Hypothalamus (tissue), 51 donors: ENCODE data around the gene FLOT1.

Experiments used
- DNase-seq, 51 donors: peaks; one replicate each; lab custom pipeline; 2025; lab: John Stamatoyannopoulos, UW

Gene FLOT1, protein sequence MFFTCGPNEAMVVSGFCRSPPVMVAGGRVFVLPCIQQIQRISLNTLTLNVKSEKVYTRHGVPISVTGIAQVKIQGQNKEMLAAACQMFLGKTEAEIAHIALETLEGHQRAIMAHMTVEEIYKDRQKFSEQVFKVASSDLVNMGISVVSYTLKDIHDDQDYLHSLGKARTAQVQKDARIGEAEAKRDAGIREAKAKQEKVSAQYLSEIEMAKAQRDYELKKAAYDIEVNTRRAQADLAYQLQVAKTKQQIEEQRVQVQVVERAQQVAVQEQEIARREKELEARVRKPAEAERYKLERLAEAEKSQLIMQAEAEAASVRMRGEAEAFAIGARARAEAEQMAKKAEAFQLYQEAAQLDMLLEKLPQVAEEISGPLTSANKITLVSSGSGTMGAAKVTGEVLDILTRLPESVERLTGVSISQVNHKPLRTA

GRCh38 chr6:30742316-30743098 lies at the start of gene FLOT1:
Gene FLOT1, minus strand, starts transcription at chr6:30742687. Its CDS starts 498 bp downstream, at chr6:30742189.
- DNase-seq, result peak; percentile 48 to 95 (median 85)

DNA sequence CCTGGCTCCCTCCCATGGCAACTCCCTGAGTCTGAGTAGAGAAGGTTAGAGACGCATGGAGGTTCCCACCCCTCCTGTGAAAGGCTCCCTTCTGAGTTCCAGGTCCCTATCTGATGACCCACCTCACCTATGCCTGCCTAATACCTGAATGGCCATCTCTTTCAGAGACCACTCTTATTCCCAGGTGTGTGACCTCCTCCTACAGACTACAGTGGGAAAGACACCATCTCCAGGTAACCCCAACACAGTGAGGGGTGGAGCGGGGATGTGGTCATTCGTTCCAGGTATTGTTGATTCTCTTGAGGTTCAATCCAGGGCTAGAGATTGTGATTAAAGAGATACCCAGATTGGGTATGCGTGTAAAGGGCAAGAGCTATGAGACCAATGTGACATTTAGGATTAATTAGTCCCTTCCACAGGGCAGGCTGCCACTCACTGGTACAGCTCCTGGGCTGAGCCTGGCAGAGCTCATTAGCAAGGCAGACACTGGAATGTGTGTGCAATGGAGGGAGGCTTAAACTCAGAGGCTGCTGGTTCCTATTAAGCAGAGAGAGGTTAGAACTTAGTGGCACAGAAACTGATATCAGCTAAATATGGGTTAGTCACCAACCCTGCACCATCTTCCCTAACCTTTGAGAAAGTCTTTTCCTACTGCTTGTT lies 48.4 kb upstream of the FLOT1 start:
- no peak for DNase-seq

DNA sequence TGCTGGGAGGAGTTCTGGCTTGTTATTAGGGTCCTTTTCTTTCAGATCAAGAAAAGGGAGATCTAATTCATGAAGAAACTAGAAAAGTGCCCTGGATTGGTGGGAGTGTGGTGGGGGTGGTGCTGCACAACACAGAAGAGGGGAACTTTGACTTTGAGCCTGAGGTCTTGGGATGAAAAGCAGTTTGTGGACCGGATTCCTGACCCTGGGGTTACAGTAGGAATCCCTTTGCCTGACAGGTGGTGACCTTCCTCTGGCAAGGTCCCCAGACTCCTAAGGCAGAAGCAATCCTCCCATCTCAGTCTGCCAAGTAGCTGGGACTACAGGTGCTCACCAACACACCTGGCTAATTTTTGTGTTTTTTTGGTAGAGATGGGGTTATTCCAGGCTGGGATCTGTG lies 47.1 kb upstream of the FLOT1 start:
- no peak for DNase-seq

GRCh38 chr6:30787954-30788353 lies 45.5 kb upstream of the FLOT1 start:
- DNase-seq, result no peak

- DNase-seq, result no peak
Observed at GRCh38 chr6:30782425-30783014, 40.0 kb upstream of the FLOT1 start.

DNA sequence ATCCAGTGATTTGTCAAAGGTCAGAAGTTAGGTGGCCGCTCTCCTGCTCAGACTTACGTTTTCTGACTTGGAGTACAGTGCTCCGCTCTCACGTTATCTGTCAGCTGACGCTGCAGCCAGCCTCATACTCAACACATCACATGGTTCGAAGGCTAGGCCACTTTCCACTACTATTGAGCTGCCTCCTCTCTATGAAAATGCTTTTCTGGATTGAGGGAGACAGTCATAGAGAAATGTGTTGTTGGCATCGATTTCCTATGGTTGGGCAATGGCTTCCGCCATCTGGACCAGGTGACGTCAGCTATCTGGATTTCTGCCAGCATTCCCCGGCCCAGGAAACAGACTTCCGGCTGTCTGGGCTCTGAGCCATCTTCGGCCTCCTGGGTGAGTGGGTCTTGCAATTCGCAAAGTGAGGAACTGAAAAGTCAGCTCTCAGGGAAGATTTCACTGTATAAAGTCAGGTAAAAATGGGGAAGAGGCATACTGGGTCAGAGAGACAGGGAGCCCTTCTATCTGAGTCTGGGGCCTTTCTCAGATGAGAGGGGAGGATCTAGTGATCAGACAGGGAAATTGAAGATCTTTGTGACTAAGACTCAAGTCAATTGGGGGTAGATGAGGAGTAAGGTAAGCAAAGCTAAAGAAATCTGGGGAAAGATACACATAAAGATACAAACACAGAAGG lies 39.4 kb upstream of the FLOT1 start:
- peak; percentile 41 to 93 (median 84) for DNase-seq

GRCh38 chr6:30781395-30781742 lies 38.9 kb upstream of the FLOT1 start:
- peak in 4 of 51 donors; percentile 13 to 45 (median 38) for DNase-seq

DNA sequence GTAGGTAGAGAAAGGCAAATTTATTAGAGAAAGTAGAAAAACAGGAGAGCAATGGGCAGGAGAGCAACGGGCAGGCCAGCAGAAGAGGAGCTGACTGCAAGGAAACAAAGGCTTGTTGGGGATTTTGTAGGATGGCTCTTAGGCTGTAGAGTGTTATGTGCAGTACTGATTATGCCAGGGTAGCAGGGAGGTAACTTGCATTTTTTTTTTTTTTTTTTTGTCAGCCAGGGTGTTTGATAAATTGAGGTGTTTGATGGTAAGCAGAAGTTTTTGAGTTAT lies 38.1 kb upstream of the FLOT1 start:
- DNase-seq, result no peak

GRCh38 chr6:30779850-30780641 lies 37.6 kb upstream of the FLOT1 start:
- no peak for DNase-seq

GRCh38 chr6:30778001-30778635 lies 35.6 kb upstream of the FLOT1 start:
- DNase-seq, result no peak

DNA sequence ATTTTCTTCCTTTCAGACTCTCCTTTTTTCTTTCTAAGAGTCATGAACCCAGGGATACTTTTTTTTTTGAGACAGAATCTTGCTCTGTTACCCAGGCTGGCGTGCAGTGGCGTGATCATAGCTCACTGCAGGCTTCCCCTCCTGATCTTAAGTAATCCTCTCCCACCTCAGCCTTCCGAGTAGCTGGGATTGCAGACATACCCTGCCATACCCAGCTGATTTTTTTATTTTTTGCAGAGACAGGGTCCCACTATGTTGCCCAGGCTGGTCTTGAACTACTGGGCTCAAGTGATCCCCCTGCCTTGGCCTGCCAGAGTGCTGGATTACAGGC lies 34.6 kb upstream of the FLOT1 start:
- no peak for DNase-seq

GRCh38 chr6:30776390-30777154 lies 34.1 kb upstream of the FLOT1 start:
- DNase-seq, result no peak

DNA sequence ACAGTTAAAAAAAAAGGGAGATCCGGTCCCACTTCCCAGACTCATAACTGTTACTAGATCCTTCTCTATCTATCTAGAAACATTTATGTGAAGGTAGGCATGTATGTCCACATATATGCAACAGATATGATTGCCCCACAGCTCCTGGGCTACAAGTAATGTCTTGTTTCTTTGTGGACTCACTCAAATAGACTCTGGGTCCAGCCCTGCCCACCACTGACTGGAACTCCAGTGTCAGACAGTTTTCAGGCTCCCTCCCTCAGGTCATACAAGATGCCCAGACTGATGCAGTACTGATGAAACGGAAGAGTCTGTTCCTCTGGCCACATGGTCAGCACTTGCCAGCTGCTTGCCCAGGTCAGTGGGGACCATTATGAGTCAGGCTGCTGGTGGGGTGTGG lies 32.6 kb upstream of the FLOT1 start:
- DNase-seq, result no peak

- DNase-seq, result no peak
Observed at GRCh38 chr6:30774701-30775100, 32.2 kb upstream of the FLOT1 start.

DNA sequence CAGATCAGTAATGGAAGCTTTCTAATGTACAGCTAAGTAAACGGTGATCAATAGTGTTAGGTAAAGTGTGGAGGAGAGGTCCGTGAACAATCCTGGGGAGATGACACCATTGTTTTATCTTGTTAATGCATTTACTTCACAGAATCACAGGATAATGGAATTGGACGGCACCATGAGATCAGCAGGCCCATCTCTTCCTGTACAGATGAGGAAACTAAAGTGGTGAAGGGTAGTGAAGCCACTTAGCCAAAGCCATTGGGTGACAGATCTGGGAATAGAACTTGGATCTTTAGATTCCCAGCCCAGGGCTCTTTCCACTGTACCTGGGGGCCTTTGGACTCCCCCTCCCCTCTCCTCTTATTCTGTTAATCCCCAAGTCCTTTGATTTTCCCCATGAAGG lies 28.1 kb upstream of the FLOT1 start:
- DNase-seq, result no peak

GRCh38 chr6:30769853-30770524 lies 27.5 kb upstream of the FLOT1 start:
- no peak for DNase-seq

GRCh38 chr6:30769088-30769852 lies 26.8 kb upstream of the FLOT1 start:
- peak in 8 of 51 donors; percentile 6 to 55 (median 26) for DNase-seq
